Measurements from ENCODE around the gene PTEN.

DNA sequence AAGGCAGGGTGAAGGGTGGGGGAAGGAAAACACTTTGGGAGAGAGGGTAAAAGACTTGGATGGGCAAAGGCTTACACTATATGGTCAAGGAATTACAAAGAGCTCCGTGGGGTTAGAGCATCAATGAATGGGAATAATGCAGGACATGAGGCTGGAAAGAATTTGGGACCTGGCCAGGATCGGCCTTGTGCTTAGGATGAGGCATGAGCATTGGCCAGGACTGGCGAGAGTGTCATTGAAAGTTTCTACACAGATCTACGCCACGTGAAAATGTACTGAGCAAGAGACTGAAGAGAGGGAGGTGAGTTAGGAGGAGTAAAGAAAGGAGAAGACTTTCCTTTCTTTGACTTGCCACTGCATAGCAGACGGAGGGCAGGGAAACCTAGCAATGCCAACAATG, 142.8 kb downstream of the PTEN start:
- TF ChIP-seq, protein P1, sequence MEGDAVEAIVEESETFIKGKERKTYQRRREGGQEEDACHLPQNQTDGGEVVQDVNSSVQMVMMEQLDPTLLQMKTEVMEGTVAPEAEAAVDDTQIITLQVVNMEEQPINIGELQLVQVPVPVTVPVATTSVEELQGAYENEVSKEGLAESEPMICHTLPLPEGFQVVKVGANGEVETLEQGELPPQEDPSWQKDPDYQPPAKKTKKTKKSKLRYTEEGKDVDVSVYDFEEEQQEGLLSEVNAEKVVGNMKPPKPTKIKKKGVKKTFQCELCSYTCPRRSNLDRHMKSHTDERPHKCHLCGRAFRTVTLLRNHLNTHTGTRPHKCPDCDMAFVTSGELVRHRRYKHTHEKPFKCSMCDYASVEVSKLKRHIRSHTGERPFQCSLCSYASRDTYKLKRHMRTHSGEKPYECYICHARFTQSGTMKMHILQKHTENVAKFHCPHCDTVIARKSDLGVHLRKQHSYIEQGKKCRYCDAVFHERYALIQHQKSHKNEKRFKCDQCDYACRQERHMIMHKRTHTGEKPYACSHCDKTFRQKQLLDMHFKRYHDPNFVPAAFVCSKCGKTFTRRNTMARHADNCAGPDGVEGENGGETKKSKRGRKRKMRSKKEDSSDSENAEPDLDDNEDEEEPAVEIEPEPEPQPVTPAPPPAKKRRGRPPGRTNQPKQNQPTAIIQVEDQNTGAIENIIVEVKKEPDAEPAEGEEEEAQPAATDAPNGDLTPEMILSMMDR (IDR thresholded peaks at IDR 0.05; ENCODE audit: insufficient read depth, low read length, poor library complexity, severe bottlenecking) = no peak
- no peak for TF ChIP-seq EZH2phosphoT487 (conservative IDR thresholded peaks at IDR 0.05; ENCODE audit: low read length)

Data from SU-DHL-6 (cell line).